DND-41 (cell line): ENCODE data around the gene LDAF1.
"Not testable (repeated sequence)": the region's sequence is repeated elsewhere in the genome, so short reads cannot be mapped to it uniquely, and the experiment has no call there.

ENCODE experiments used
- EZH2 ChIP-seq: IDR thresholded peaks from 3 replicates; pipeline ENCODE4 v1.6.1; 2012; ENCODE audit warnings: borderline replicate concordance, low read depth, mild to moderate bottlenecking, moderate library complexity, low read length, inconsistent platforms; ENCODE audit not compliant: severe bottlenecking
- TF ChIP-seq, protein P1 (sequence below): IDR thresholded peaks from 2 replicates; pipeline ENCODE4 v1.5.1; 2012; ENCODE audit warnings: borderline replicate concordance, low read length, moderate library complexity, mild to moderate bottlenecking; ENCODE audit not compliant: poor library complexity, severe bottlenecking; ENCODE audit errors: extremely low read depth

DNA sequence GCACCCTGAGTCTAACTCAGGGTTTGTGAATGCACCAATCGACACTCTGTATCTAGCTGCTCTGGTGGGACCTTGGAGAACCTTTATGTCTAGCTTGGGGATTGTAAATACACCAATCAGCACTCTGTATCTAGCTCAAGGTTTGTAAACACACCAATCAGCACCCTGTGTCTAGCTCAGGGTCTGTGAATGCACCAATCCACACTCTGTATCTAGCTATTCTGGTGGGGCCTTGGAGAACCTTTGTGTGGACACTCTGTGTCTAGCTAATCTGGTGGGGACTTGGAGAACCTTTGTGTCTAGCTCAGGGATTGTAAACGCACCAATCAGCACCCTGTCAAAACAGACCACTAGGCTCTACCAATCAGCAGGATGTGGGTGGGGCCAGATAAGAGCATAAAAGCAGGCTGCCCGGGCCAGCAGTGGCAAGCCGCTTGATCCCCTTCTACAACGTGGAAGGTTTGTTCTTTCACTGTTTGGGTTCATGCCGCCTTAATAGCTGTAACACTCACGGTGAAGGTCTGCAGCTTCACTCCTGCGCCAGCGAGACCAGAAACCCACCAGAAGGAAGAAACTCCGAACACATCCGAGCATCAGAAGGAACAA, 5.2 kb upstream of the LDAF1 start:
- TF ChIP-seq, protein P1, sequence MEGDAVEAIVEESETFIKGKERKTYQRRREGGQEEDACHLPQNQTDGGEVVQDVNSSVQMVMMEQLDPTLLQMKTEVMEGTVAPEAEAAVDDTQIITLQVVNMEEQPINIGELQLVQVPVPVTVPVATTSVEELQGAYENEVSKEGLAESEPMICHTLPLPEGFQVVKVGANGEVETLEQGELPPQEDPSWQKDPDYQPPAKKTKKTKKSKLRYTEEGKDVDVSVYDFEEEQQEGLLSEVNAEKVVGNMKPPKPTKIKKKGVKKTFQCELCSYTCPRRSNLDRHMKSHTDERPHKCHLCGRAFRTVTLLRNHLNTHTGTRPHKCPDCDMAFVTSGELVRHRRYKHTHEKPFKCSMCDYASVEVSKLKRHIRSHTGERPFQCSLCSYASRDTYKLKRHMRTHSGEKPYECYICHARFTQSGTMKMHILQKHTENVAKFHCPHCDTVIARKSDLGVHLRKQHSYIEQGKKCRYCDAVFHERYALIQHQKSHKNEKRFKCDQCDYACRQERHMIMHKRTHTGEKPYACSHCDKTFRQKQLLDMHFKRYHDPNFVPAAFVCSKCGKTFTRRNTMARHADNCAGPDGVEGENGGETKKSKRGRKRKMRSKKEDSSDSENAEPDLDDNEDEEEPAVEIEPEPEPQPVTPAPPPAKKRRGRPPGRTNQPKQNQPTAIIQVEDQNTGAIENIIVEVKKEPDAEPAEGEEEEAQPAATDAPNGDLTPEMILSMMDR: not testable (repeated sequence)
- TF ChIP-seq EZH2: not testable (repeated sequence)
